SH-SY5Y (cell line): Measurements from ENCODE around the gene GCNT1.

Source experiments
- GATA2 ChIP-seq: IDR thresholded peaks from 2 replicates; pipeline ENCODE4 v1.6.1; 2011; ENCODE audit warnings: mild to moderate bottlenecking, low read depth, low read length
- GATA3 ChIP-seq: IDR thresholded peaks from 2 replicates; pipeline ENCODE4 v1.6.1; 2011; ENCODE audit warnings: low read depth, mild to moderate bottlenecking, low read length, moderate library complexity

DNA sequence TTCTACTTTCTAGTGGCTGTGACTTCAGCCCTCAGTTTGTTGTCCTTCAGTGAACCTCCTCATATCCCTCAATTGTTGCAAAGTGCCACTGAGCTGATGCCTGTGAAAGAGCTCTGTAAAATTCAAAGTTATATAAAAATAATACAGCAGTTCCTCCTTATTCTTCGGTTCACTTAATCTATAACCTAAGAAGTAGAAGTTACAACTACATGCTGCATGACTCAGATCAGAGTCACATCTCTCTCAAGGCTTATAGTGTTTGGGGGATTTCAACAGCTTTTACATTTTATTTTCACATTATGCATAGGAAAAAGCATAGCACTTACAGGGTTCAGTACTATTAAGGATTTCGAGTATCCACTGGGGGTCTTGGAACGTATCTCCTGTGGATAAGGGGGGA lies 25.1 kb upstream of the GCNT1 start:
- TF ChIP-seq GATA2 (no peak), GATA3 (no peak)
